Inflammatory macrophage (primary cell): ENCODE measurements around the gene CRYGN.

Experiments
- DNase-seq, 2 donors: peaks; one replicate each; pipeline ENCODE4 v3.0.0-alpha.2; 2020 to 2022

Gene CRYGN

GRCh38 chr7:151425670-151426440, 14.1 kb downstream of the CRYGN start:
- no peak for DNase-seq

GRCh38 chr7:151424799-151425198, 15.1 kb downstream of the CRYGN start:
- DNase-seq: no peak

- no peak for DNase-seq
Observed at GRCh38 chr7:151423936-151424335, 16.0 kb downstream of the CRYGN start.

GRCh38 chr7:151423226-151423625, 16.7 kb downstream of the CRYGN start:
- no peak for DNase-seq

GRCh38 chr7:151422212-151422611, 17.7 kb downstream of the CRYGN start:
- DNase-seq: no peak

- no peak for DNase-seq
Observed at GRCh38 chr7:151420144-151420543, 19.8 kb downstream of the CRYGN start.

GRCh38 chr7:151416941-151417315, 23.0 kb downstream of the CRYGN start:
- DNase-seq: peak; percentile 8 to 20

GRCh38 chr7:151416112-151416940, 23.6 kb downstream of the CRYGN start:
- DNase-seq: peak in 1 of 2 donors; percentile 26

GRCh38 chr7:151415375-151416105, 24.4 kb downstream of the CRYGN start:
- peak; percentile 75 to 96 for DNase-seq

- DNase-seq: no peak
Observed at GRCh38 chr7:151413241-151413640, 26.7 kb downstream of the CRYGN start.

GRCh38 chr7:151412318-151412717, 27.6 kb downstream of the CRYGN start:
- no peak for DNase-seq

- no peak for DNase-seq
Observed at GRCh38 chr7:151411551-151411950, 28.4 kb downstream of the CRYGN start.

- no peak for DNase-seq
Observed at GRCh38 chr7:151410405-151411390, 29.2 kb downstream of the CRYGN start.

GRCh38 chr7:151409667-151410404, 30.1 kb downstream of the CRYGN start, which contains the start of gene WDR86:
WDR86 (minus strand) TSS chr7:151410038; CDS start chr7:151409589, 449 bp downstream.
- DNase-seq: no peak

- peak in 1 of 2 donors; percentile 17 for DNase-seq
Observed at GRCh38 chr7:151408839-151409666, 30.9 kb downstream of the CRYGN start.

- no peak for DNase-seq
Observed at GRCh38 chr7:151408498-151408838, 31.5 kb downstream of the CRYGN start.

- DNase-seq: no peak
Observed at GRCh38 chr7:151406886-151407583, 32.9 kb downstream of the CRYGN start.

- no peak for DNase-seq
Observed at GRCh38 chr7:151406051-151406875, 33.7 kb downstream of the CRYGN start.

- no peak for DNase-seq
Observed at GRCh38 chr7:151405588-151405987, 34.4 kb downstream of the CRYGN start.
